ENCODE measurements around the gene CHST15. TPM values are rescaled to one million over a fixed set of nuclear protein-coding genes. Genes with fewer than 3 reads are reported as not detected.

Gene CHST15
- total and polyA plus RNA-seq, 2 of the 8 experiments (the other 6 are each of a cell fraction or from before 2014, with no cell fraction given): 8.8 to 9.1 TPM

DNA sequence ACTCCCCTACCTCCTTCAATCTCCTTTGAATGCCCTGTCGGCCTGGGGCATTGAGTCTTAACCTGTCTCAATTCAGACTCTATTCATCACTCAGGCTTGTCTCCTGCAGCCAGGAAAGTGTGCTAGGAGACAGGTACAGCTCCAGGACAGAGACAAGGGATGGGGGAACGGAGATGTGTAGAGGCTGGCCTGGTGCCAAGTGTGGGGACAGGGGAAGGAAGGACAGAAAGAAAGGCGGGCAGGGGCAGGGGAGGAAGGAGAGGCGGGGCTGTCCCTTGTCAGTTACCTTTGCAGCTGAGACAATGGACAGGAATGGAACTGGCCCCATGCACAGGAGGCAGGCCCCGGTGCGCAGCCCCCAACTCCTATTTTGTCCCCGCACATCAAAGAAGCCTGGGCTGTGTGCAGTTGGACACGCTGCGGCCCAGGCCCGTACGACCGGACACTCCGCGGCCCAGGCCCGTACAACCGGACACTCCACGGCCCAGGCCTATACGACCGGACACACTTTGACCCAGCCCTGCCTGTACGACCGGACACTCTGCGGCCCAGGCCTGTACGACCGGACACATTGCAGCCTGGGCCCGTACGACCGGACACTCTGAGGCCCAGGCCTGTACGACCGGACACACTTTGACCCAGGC is 36.9 kb downstream of the CHST15 start:
- no peaks in the 10 kb centered on the region for H3K36me3 ChIP-seq (ENCODE audit: control insufficient read depth in 2 of 4, insufficient read depth in 4 of 4, low read length in 3 of 4)
- no peaks in the 10 kb centered on the region for H3K23me2 ChIP-seq (ENCODE audit: low read depth, low read length)
- WGBS, 2 experiments (ENCODE audit: extremely low coverage in 1 of 2, insufficient coverage in 1 of 2, insufficient read length in 1 of 2, insufficient replicate concordance in 2 of 2, low coverage in 1 of 2, low lambda C conversion rate in 2 of 2, missing lambda C conversion rate in 1 of 2): 94% methylated on average over 28 of the region's 29 CpGs; no CpG with 5 or more reads in 1 of the 2 experiments
- no peak overlapping the region for H3K14ac ChIP-seq (ENCODE audit: insufficient read length)
- no peak overlapping the region for H3K4ac ChIP-seq (replicated peaks; ENCODE audit: insufficient read length, low read depth, low read length)
- no peaks in the 10 kb centered on the region for H4K20me1 ChIP-seq (replicated peaks in 1 of 2; ENCODE audit: control insufficient read depth in 1 of 2, insufficient read depth in 2 of 2, low read length in 2 of 2)
- peak overlapping the region; percentile 15; the same call in 1 of the 2 replicates for H2BK20ac ChIP-seq (ENCODE audit: low read length)
- ChIA-PET CTCF (ENCODE audit: partially characterized antibody) (interaction anchor here (1.6 to 1.8 kb wide), 2 partner anchors 9 to 62 kb away, joined by 3 to 4 read pairs; no protein-coding TSS in a partner anchor), POLR2A (ENCODE audit: partially characterized antibody) (interaction anchor here (4.6 kb wide), 1 partner anchor 10 kb away, joined by 20 read pairs; no protein-coding TSS in a partner anchor)
- FAIRE-seq: no peak
- no peak overlapping the region for H3K4me2 ChIP-seq (ENCODE audit: insufficient read depth in 1 of 2, low read depth in 2 of 2, low read length in 2 of 2)
- H3K18ac ChIP-seq (ENCODE audit: extremely low read depth, low read length): no peak overlapping the region
- H3K23ac ChIP-seq (ENCODE audit: insufficient read length): no peak overlapping the region
- peak overlapping the region; percentile 40; the same call in 1 of the 2 replicates for H2BK5ac ChIP-seq (ENCODE audit: low read depth, low read length)
- H4K8ac ChIP-seq (ENCODE audit: extremely low read depth, insufficient read depth, low read length): 0 out of 2 replicates have a peak overlapping the region, but pooled peaks have one; percentile 69
- no peak overlapping the region for H3K56ac ChIP-seq (replicated peaks; ENCODE audit: insufficient read length, low read depth, low read length)
- H3K27ac ChIP-seq (ENCODE audit: low read depth, low read length): no peak overlapping the region
- no peak overlapping the region for H2AK5ac ChIP-seq (ENCODE audit: low read depth, low read length)
- H3K79me1 ChIP-seq (ENCODE audit: low read depth, low read length): peaks cover 2% of the 10 kb centered on the region; the same call in 1 of the 2 replicates
- H3K4me1 ChIP-seq (replicated peaks in 1 of 4; ENCODE audit: control insufficient read depth in 3 of 4, insufficient read depth in 4 of 4, low read length in 3 of 4): peaks cover 0 to 6% (median 2%) of the 10 kb centered on the region in 4 experiments; a peak in 3 of 7 replicates
- H2BK120ac ChIP-seq (replicated peaks; ENCODE audit: low read depth, low read length): no peak overlapping the region
- no peak overlapping the region for H2AFZ ChIP-seq (ENCODE audit: low read length)
- no peak for DNase-seq (ENCODE audit: low read depth in 1 of 2, low spot score in 2 of 2)
- H3K4me3 ChIP-seq (ENCODE audit: extremely low read depth in 1 of 4, insufficient read depth in 2 of 4, low read depth in 3 of 4, low read length in 4 of 4): no peak overlapping the region
- H3K79me2 ChIP-seq (ENCODE audit: control insufficient read depth in 1 of 2, insufficient read depth in 2 of 2, low read length in 2 of 2): no peaks in the 10 kb centered on the region
- peak overlapping the region; percentile 15 for H4K91ac ChIP-seq (replicated peaks; ENCODE audit: insufficient read length, low read length)
- no peak overlapping the region for H2BK15ac ChIP-seq (ENCODE audit: low read length)
- no peaks in the 10 kb centered on the region; a peak in 1 of 7 replicates for H3K27me3 ChIP-seq (replicated peaks in 1 of 4; ENCODE audit: control insufficient read depth in 3 of 4, extremely low read depth in 1 of 4, insufficient read depth in 3 of 4, low read length in 3 of 4)
- no peak overlapping the region for H3K9ac ChIP-seq (replicated peaks in 1 of 4; ENCODE audit: extremely low read depth in 1 of 4, low read depth in 3 of 4, low read length in 3 of 4)
- H2BK12ac ChIP-seq (ENCODE audit: low read depth, low read length): peak overlapping the region; percentile 17; the same call in 1 of the 2 replicates
- H4K5ac ChIP-seq (ENCODE audit: insufficient read length, low read depth, low read length): no peak overlapping the region
- no peaks in the 10 kb centered on the region for H3K9me3 ChIP-seq (ENCODE audit: insufficient read depth in 2 of 2, low read depth in 1 of 2, low read length in 1 of 2)
- no peak for TF ChIP-seq POLR2AphosphoS5 (IDR thresholded peaks at IDR 0.05; ENCODE audit: low read depth, low read length)
- TF ChIP-seq RXRA (IDR thresholded peaks at IDR 0.05; ENCODE audit: insufficient read depth, low read depth, low read length): no peak
- TF ChIP-seq CEBPB (IDR thresholded peaks at IDR 0.05; ENCODE audit: low read depth, low read length): no peak
- no peak for TF ChIP-seq TAF7 (optimal IDR thresholded peaks at IDR 0.05; ENCODE audit: borderline replicate concordance, low read depth, low read length)
- TF ChIP-seq, protein P1, sequence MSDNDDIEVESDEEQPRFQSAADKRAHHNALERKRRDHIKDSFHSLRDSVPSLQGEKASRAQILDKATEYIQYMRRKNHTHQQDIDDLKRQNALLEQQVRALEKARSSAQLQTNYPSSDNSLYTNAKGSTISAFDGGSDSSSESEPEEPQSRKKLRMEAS (IDR thresholded peaks at IDR 0.05): no peak
- TF ChIP-seq GABPA (IDR thresholded peaks at IDR 0.05; ENCODE audit: borderline replicate concordance, insufficient read depth, low read length): no peak
- no peak for TF ChIP-seq SP1 (IDR thresholded peaks at IDR 0.05; ENCODE audit: low read depth, low read length)
- TF ChIP-seq CBX8 (IDR thresholded peaks at IDR 0.05; ENCODE audit: borderline replicate concordance, low read depth, low read length): no peak
- TF ChIP-seq POU5F1 (IDR thresholded peaks at IDR 0.05; ENCODE audit: low read depth, low read length): no peak
- TF ChIP-seq BACH1 (IDR thresholded peaks at IDR 0.05; ENCODE audit: low read length): no peak
- TF ChIP-seq PHF8 (conservative IDR thresholded peaks at IDR 0.05; ENCODE audit: low read depth, low read length): no peak
- TF ChIP-seq SIX5 (IDR thresholded peaks at IDR 0.05; ENCODE audit: low read depth, low read length): no peak
- TF ChIP-seq YY1 (IDR thresholded peaks at IDR 0.05; ENCODE audit: low read depth, low read length): no peak
- TF ChIP-seq KDM1A (IDR thresholded peaks at IDR 0.05; ENCODE audit: borderline replicate concordance, low read length): no peak
